GM15510 (cell line): ENCODE measurements around the gene ATF2.

Source experiments
- POLR2A ChIP-seq: IDR thresholded peaks from 3 replicates; pipeline ENCODE4 v1.6.1; 2011; ENCODE audit warnings: borderline replicate concordance; ENCODE audit not compliant: insufficient read length; ENCODE audit errors: extremely low read depth

Gene ATF2

GRCh38 chr2:175025233-175025632 lies 142.8 kb downstream of the ATF2 start:
- no peak for TF ChIP-seq POLR2A

- no peak for TF ChIP-seq POLR2A
Measured at GRCh38 chr2:175022923-175023322, 145.1 kb downstream of the ATF2 start.
